K562 (cell line): ENCODE results near the gene ZFAND6. TPM values are rescaled to one million over a fixed set of nuclear protein-coding genes. Genes with fewer than 3 reads are reported as not detected.

ENCODE experiments used
- CXXC5 ChIP-seq: fragments of 250-450 bp; sonication (Bioruptor Pico); IDR thresholded peaks from 2 replicates; pipeline ENCODE4 v1.8.0; 2022; ENCODE audit warnings: inconsistent platforms, mild to moderate bottlenecking, moderate library complexity
- FOXP1 ChIP-seq: sonication (generic); formaldehyde crosslinking; IDR thresholded peaks from 2 replicates; pipeline ENCODE4 v1.8.0; 2022; ENCODE audit warnings: mild to moderate bottlenecking, missing genetic modification reagents
- KHSRP ChIP-seq: fragments of 450-650 bp; IDR thresholded peaks from 2 replicates; pipeline ENCODE4 v1.6.1; 2017
- NBN ChIP-seq: fragments of 450-650 bp; IDR thresholded peaks from 2 replicates; pipeline ENCODE4 v1.6.1; 2016; ENCODE audit warnings: low read depth, mild to moderate bottlenecking
- NONO ChIP-seq, 2 experiments: fragments of 200-400 bp in 1 of 2; fragments of 450-650 bp in 1 of 2; formaldehyde crosslinking in 1 of 2; IDR thresholded peaks; 2 replicates each; pipeline ENCODE4 v1.6.1; 2017; ENCODE audit warnings: low read depth in 2 of 2, mild to moderate bottlenecking in 2 of 2, moderate library complexity in 2 of 2, low read length in 1 of 2
- PHTF2 ChIP-seq: fragments of 250-450 bp; sonication (Bioruptor Pico); IDR thresholded peaks from 2 replicates; pipeline ENCODE4 v1.5.0; 2021; ENCODE audit warnings: mild to moderate bottlenecking
- RBBP5 ChIP-seq: fragments of 200-600 bp; sonication (generic); IDR thresholded peaks from 2 replicates; pipeline ENCODE4 v1.6.1; 2012; ENCODE audit warnings: borderline replicate concordance, mild to moderate bottlenecking, low read length, control low read depth, inconsistent platforms; ENCODE audit not compliant: insufficient read depth, poor library complexity, severe bottlenecking
- RBFOX2 ChIP-seq: fragments of 200-400 bp; formaldehyde crosslinking; IDR thresholded peaks from 2 replicates; pipeline ENCODE4 v1.6.1; 2017; ENCODE audit warnings: low read depth, mild to moderate bottlenecking, low read length, moderate library complexity
- SAP30 ChIP-seq: fragments of 200-600 bp; sonication (generic); IDR thresholded peaks from 2 replicates; pipeline ENCODE4 v1.6.1; 2012; ENCODE audit warnings: borderline replicate concordance, low read depth, mild to moderate bottlenecking, moderate library complexity, low read length, control low read depth, inconsistent platforms; ENCODE audit not compliant: insufficient read depth, poor library complexity, severe bottlenecking
- SMAD4 ChIP-seq: fragments of 250-450 bp; sonication (Bioruptor Pico); conservative IDR thresholded peaks from 2 replicates; pipeline ENCODE4 v1.8.0; 2021; ENCODE audit warnings: inconsistent platforms, mild to moderate bottlenecking, moderate library complexity
- U2AF1 ChIP-seq: fragments of 200-400 bp; formaldehyde crosslinking; optimal IDR thresholded peaks from 2 replicates; pipeline ENCODE3; 2017; ENCODE audit warnings: mild to moderate bottlenecking, low read depth, low read length, moderate library complexity
- YY1 ChIP-seq, 3 experiments: IDR thresholded peaks; 2 replicates each; pipeline ENCODE4 v1.6.1; 2011; ENCODE audit warnings: low read length in 2 of 3, mild to moderate bottlenecking in 2 of 3, moderate library complexity in 2 of 3, borderline replicate concordance in 1 of 3, control low read depth in 1 of 3, low read depth in 1 of 3; ENCODE audit not compliant: insufficient read depth in 3 of 3, insufficient replicate concordance in 2 of 3, control insufficient read depth in 1 of 3, insufficient read length in 1 of 3; ENCODE audit errors: extremely low read depth in 1 of 3
- ZFX ChIP-seq: sonication (generic); formaldehyde crosslinking; IDR thresholded peaks from 2 replicates; pipeline ENCODE4 v1.8.0; 2022; ENCODE audit warnings: mild to moderate bottlenecking, missing genetic modification reagents, moderate library complexity
- ZKSCAN3 ChIP-seq: fragments of 250-450 bp; sonication (Bioruptor Pico); IDR thresholded peaks from 2 replicates; pipeline ENCODE4 v1.4.0; 2020
- ZNF311 ChIP-seq: fragments of 250-450 bp; sonication (Bioruptor Pico); IDR thresholded peaks from 2 replicates; pipeline ENCODE4 v1.4.0; 2020; ENCODE audit warnings: mild to moderate bottlenecking, moderate library complexity
- ZNF354B ChIP-seq: fragments of 250-450 bp; sonication (Bioruptor Pico); IDR thresholded peaks from 2 replicates; pipeline ENCODE4 v1.4.0; 2020
- polyA plus RNA-seq, 8 experiments: library from polyadenylated mRNA; depleted of rRNA in 4 of 8; stranded (reverse) in 5 of 8; unstranded in 3 of 8; fragments of >200 nt; fragmentation: Nextera tagmentation in 2 of 8; fragmentation: Illumina TruSeq in 1 of 8; extraction: Ambion mirVana in 2 of 8; extraction: Trizol in 1 of 8; gene quantifications; 2 replicates each; pipeline versions ENCODE4 v1.2.1 to v1.2.3, GENCODE V29; 2011 to 2014; ENCODE audit warnings: inconsistent platforms in 1 of 8, missing spikeins in 1 of 8
- total RNA-seq, 7 experiments: library from RNA; depleted of rRNA in 6 of 7; stranded (reverse); fragments of >200 nt in 6 of 7; fragmentation: Illumina TruSeq in 2 of 7; extraction: Trizol in 2 of 7; gene quantifications; 2 replicates each; pipeline versions ENCODE4 v1.2.1 to v1.2.3, GENCODE V29; 2011 to 2021; ENCODE audit warnings: low replicate concordance in 1 of 7
- TF ChIP-seq, protein P1 (sequence below): sonication (generic); formaldehyde crosslinking; IDR thresholded peaks from 2 replicates; pipeline ENCODE4 v1.8.0; 2022; ENCODE audit warnings: mild to moderate bottlenecking, missing genetic modification reagents
- TF ChIP-seq, protein P2 (sequence below): fragments of 250-450 bp; sonication (Bioruptor Pico); IDR thresholded peaks from 2 replicates; pipeline ENCODE4 v1.5.0; 2021
- TF ChIP-seq, protein P3 (sequence below), 2 experiments: IDR thresholded peaks; 2 replicates each; pipeline ENCODE4 v1.6.1; 2012; ENCODE audit warnings: improper control_type of control experiment in 2 of 2, low read depth in 2 of 2, low read length in 2 of 2, borderline replicate concordance in 1 of 2
- TF ChIP-seq, protein P4 (sequence below): sonication (generic); formaldehyde crosslinking; IDR thresholded peaks from 2 replicates; pipeline ENCODE4 v1.8.1; 2022; ENCODE audit warnings: missing genetic modification reagents

Gene ZFAND6
- total and polyA plus RNA-seq, 9 of the 15 experiments (the other 6 are each of a cell fraction or from before 2014, with no cell fraction given), result 53.9 to 206 (median 88.9) TPM

DNA sequence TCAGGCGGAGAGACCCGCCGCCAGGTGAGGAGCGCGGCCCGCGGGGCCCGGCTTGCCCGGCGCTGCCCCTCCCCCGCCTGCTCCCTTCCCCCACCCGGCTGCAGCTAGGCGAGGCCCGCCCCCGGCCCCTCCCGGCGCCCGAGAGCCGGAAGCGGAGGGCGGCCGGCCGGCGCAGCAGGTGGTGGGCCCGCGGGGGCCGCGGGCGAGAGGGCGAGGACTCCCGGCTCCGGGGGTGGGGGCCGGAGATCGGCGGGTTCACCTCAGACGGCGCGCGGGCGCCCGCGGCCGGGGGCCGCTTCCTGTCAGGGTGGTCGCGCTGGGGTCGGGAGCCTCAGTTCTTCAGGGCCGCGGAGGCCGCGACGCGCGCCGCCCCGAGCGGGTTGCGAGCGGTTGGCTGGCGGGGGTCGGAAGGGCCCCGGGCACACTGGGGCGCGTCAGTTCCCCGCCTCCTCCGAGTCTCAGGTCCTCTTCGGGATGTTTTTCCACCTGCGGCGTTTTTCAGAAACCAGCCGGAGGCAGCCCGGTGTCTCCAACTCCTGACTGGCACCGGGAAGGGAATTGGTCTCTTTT, 395 bp downstream of the ZFAND6 start (continued):
- TF ChIP-seq, protein P1, sequence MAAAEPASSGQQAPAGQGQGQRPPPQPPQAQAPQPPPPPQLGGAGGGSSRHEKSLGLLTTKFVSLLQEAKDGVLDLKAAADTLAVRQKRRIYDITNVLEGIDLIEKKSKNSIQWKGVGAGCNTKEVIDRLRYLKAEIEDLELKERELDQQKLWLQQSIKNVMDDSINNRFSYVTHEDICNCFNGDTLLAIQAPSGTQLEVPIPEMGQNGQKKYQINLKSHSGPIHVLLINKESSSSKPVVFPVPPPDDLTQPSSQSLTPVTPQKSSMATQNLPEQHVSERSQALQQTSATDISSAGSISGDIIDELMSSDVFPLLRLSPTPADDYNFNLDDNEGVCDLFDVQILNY (CRISPR knock-in tag), result no peak
- TF ChIP-seq U2AF1, result no peak
- no peak for TF ChIP-seq ZNF354B (CRISPR knock-in tag)
- TF ChIP-seq NONO (IDR thresholded peaks at IDR 0.05; ENCODE audit: low read depth in 2 of 2, low read length in 1 of 2), result peak; percentile 40 to 59; a peak in 2 of 4 replicates
- TF ChIP-seq, protein P2, sequence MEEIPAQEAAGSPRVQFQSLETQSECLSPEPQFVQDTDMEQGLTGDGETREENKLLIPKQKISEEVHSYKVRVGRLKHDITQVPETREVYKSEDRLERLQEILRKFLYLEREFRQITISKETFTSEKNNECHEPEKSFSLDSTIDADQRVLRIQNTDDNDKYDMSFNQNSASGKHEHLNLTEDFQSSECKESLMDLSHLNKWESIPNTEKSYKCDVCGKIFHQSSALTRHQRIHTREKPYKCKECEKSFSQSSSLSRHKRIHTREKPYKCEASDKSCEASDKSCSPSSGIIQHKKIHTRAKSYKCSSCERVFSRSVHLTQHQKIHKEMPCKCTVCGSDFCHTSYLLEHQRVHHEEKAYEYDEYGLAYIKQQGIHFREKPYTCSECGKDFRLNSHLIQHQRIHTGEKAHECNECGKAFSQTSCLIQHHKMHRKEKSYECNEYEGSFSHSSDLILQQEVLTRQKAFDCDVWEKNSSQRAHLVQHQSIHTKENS (CRISPR knock-in tag), result no peak
- TF ChIP-seq ZKSCAN3 (CRISPR knock-in tag), result no peak
- TF ChIP-seq PHTF2 (CRISPR knock-in tag), result no peak
- TF ChIP-seq KHSRP, result no peak
- TF ChIP-seq FOXP1 (CRISPR knock-in tag), result peak; percentile 71; the same call in 1 of the 2 replicates
- TF ChIP-seq NBN, result no peak
- TF ChIP-seq, protein P3, sequence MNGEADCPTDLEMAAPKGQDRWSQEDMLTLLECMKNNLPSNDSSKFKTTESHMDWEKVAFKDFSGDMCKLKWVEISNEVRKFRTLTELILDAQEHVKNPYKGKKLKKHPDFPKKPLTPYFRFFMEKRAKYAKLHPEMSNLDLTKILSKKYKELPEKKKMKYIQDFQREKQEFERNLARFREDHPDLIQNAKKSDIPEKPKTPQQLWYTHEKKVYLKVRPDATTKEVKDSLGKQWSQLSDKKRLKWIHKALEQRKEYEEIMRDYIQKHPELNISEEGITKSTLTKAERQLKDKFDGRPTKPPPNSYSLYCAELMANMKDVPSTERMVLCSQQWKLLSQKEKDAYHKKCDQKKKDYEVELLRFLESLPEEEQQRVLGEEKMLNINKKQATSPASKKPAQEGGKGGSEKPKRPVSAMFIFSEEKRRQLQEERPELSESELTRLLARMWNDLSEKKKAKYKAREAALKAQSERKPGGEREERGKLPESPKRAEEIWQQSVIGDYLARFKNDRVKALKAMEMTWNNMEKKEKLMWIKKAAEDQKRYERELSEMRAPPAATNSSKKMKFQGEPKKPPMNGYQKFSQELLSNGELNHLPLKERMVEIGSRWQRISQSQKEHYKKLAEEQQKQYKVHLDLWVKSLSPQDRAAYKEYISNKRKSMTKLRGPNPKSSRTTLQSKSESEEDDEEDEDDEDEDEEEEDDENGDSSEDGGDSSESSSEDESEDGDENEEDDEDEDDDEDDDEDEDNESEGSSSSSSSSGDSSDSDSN (IDR thresholded peaks at IDR 0.05; ENCODE audit: borderline replicate concordance in 1 of 2, low read depth in 2 of 2, low read length in 2 of 2), result 0 out of 4 replicates have a peak, but pooled peaks of 1 of the 2 experiments have one; percentile 26
- peak; percentile 85 for TF ChIP-seq RBFOX2
- TF ChIP-seq SMAD4, result peak; percentile 78; the same call in 1 of the 2 replicates
- TF ChIP-seq, protein P4, sequence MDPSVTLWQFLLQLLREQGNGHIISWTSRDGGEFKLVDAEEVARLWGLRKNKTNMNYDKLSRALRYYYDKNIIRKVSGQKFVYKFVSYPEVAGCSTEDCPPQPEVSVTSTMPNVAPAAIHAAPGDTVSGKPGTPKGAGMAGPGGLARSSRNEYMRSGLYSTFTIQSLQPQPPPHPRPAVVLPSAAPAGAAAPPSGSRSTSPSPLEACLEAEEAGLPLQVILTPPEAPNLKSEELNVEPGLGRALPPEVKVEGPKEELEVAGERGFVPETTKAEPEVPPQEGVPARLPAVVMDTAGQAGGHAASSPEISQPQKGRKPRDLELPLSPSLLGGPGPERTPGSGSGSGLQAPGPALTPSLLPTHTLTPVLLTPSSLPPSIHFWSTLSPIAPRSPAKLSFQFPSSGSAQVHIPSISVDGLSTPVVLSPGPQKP (CRISPR knock-in tag), result no peak
- TF ChIP-seq YY1 (IDR thresholded peaks at IDR 0.05; ENCODE audit: borderline replicate concordance in 1 of 3, control insufficient read depth in 1 of 3, extremely low read depth in 1 of 3, insufficient read depth in 3 of 3, insufficient read length in 1 of 3, insufficient replicate concordance in 2 of 3, low read depth in 1 of 3, low read length in 2 of 3), result peak in 1 of 3 experiments; percentile 43
- peak; percentile 71 for TF ChIP-seq ZFX (CRISPR knock-in tag)
- TF ChIP-seq ZNF311 (CRISPR knock-in tag), result no peak
- peak; percentile 81 for TF ChIP-seq RBBP5
- peak; percentile 52 for TF ChIP-seq SAP30
- peak; percentile 71 for TF ChIP-seq CXXC5 (CRISPR knock-in tag)
